Activated naive CD8-positive, alpha-beta T cell (primary cell): ENCODE results near the gene CSRP3.
"Not testable (repeated sequence)": the region's sequence is repeated elsewhere in the genome, so short reads cannot be mapped to it uniquely, and the experiment has no call there.

Experiments
- H3K27ac Mint-ChIP-seq: one replicate; pipeline ENCODE4 v1.8.0; 2021; ENCODE audit warnings: mixed read lengths
- H3K27me3 Mint-ChIP-seq: one replicate; pipeline ENCODE4 v1.8.0; 2021; ENCODE audit warnings: mixed read lengths
- H3K36me3 Mint-ChIP-seq: one replicate; pipeline ENCODE4 v1.8.0; 2021; ENCODE audit warnings: mixed read lengths
- H3K4me1 Mint-ChIP-seq: one replicate; pipeline ENCODE4 v1.8.0; 2021; ENCODE audit warnings: low read depth, mixed read lengths
- H3K4me3 Mint-ChIP-seq: one replicate; pipeline ENCODE4 v1.8.0; 2021; ENCODE audit warnings: mild to moderate bottlenecking, mixed read lengths
- H3K9me3 Mint-ChIP-seq: one replicate; pipeline ENCODE4 v1.8.0; 2021; ENCODE audit warnings: low read depth, mixed read lengths

CSRP3 gene

DNA sequence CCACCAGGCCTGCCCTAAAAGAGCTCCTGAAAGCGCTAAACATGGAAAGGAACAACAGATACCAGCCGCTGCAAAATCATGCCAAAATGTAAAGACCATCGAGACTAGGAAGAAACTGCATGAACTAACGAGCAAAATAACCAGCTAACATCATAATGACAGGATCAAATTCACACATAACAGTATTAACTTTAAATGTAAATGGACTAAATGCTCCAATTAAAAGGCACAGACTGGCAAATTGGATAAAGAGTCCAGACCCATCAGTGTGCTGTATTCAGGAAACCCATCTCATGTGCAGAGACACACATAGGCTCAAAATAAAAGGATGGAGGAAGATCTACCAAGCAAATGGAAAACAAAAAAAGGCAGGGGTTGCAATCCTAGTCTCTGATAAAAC, 64.9 kb downstream of the CSRP3 start:
- H3K27ac Mint-ChIP-seq, H3K27me3 Mint-ChIP-seq, H3K4me1 Mint-ChIP-seq, H3K4me3 Mint-ChIP-seq, H3K9me3 Mint-ChIP-seq: not testable (repeated sequence)
- H3K36me3 Mint-ChIP-seq, result peaks cover 16% of the 10 kb centered on the region

DNA sequence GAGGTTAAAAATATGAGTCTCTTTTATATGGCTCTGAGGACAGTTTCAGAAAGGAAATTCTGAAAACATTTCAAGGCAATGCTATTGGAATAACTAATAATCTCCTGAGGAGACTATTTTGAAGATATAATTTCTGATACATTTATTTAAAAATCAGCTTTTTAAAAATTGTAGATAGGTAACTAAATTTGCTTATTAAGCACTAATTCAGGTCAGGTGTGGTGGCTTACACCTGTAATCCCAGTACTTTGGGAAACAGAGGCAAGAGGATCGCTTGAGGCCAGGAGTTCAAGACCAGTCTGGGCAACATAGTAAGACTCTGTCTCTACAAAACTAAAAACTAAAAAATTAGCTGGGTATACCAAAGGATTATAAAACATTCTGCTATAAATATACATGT, 67.8 kb downstream of the CSRP3 start:
- peaks cover 10% of the 10 kb centered on the region for H3K9me3 Mint-ChIP-seq
- peaks cover 2% of the 10 kb centered on the region for H3K4me1 Mint-ChIP-seq
- H3K36me3 Mint-ChIP-seq, result peaks cover 23% of the 10 kb centered on the region
- no peak overlapping the region for H3K27ac Mint-ChIP-seq
- no peak overlapping the region for H3K4me3 Mint-ChIP-seq
- H3K27me3 Mint-ChIP-seq, result no peaks in the 10 kb centered on the region
